ENCODE results near the gene VGF.
A peak's percentile ranks its signal among the peaks of the same experiment; 100 is the strongest.

VGF gene

GRCh38 chr7:101126651-101127459 lies 38.5 kb downstream of the VGF start, which contains the start of gene SERPINE1 (continued):
- TF ChIP-seq ZNF26 (tag by site-specific recombination; IDR thresholded peaks at IDR 0.05) (no peak), GLI4 (tag by site-specific recombination; IDR thresholded peaks at IDR 0.05) (no peak), ZIC2 (tag by site-specific recombination; IDR thresholded peaks at IDR 0.05) (peak; percentile 67), ZNF555 (tag by site-specific recombination; conservative IDR thresholded peaks at IDR 0.05) (no peak), KLF8 (tag by site-specific recombination; IDR thresholded peaks at IDR 0.05) (no peak), ZSCAN23 (tag by site-specific recombination; IDR thresholded peaks at IDR 0.05) (0 out of 2 replicates have a peak, but pooled peaks have one; percentile 32), ZNF366 (tag by site-specific recombination; conservative IDR thresholded peaks at IDR 0.05) (no peak; the same call in 1 of the 2 replicates), ZBTB8A (tag by site-specific recombination; IDR thresholded peaks at IDR 0.05) (peak; percentile 26; the same call in 1 of the 2 replicates), ZNF274 (IDR thresholded peaks at IDR 0.05; ENCODE audit: low read length) (no peak), ZNF274 (tag by site-specific recombination; IDR thresholded peaks at IDR 0.05; ENCODE audit: borderline replicate concordance) (no peak), ZNF654 (tag by site-specific recombination; IDR thresholded peaks at IDR 0.05; ENCODE audit: low read depth) (no peak), ZNF473 (tag by site-specific recombination; IDR thresholded peaks at IDR 0.05) (no peak), ZNF571 (tag by site-specific recombination; IDR thresholded peaks at IDR 0.05) (no peak), GLIS2 (tag by site-specific recombination; IDR thresholded peaks at IDR 0.05) (peak; percentile 78), ZNF140 (tag by site-specific recombination; IDR thresholded peaks at IDR 0.05) (no peak), ZNF777 (tag by site-specific recombination; IDR thresholded peaks at IDR 0.05; ENCODE audit: borderline replicate concordance) (no peak), SCRT2 (tag by site-specific recombination; IDR thresholded peaks at IDR 0.05) (no peak), ZBTB48 (tag by site-specific recombination; IDR thresholded peaks at IDR 0.05) (peak; percentile 63; the same call in 1 of the 2 replicates), ZNF155 (tag by site-specific recombination; IDR thresholded peaks at IDR 0.05) (no peak), ZNF24 (tag by site-specific recombination; IDR thresholded peaks at IDR 0.05) (no peak), TRIM28 (IDR thresholded peaks at IDR 0.05; ENCODE audit: borderline replicate concordance, low read length) (no peak), ZEB2 (tag by site-specific recombination; IDR thresholded peaks at IDR 0.05) (0 out of 2 replicates have a peak, but pooled peaks have one; percentile 53), ZNF248 (tag by site-specific recombination; IDR thresholded peaks at IDR 0.05) (no peak), ZNF768 (tag by site-specific recombination; IDR thresholded peaks at IDR 0.05) (no peak), ZNF423 (tag by site-specific recombination; IDR thresholded peaks at IDR 0.05) (no peak), ZNF138 (tag by site-specific recombination; IDR thresholded peaks at IDR 0.05; ENCODE audit: borderline replicate concordance) (no peak), ZNF426 (tag by site-specific recombination; IDR thresholded peaks at IDR 0.05) (no peak), ZFHX2 (tag by site-specific recombination; conservative IDR thresholded peaks at IDR 0.05) (peak; percentile 94), SP3 (tag by site-specific recombination; IDR thresholded peaks at IDR 0.05) (no peak), ZNF837 (tag by site-specific recombination; IDR thresholded peaks at IDR 0.05) (no peak), ZBTB21 (tag by site-specific recombination; IDR thresholded peaks at IDR 0.05) (peak; percentile 46; the same call in 1 of the 2 replicates), ZNF433 (tag by site-specific recombination; IDR thresholded peaks at IDR 0.05; ENCODE audit: low read depth) (no peak), KLF7 (tag by site-specific recombination; IDR thresholded peaks at IDR 0.05; ENCODE audit: borderline replicate concordance) (no peak), ZNF510 (tag by site-specific recombination; IDR thresholded peaks at IDR 0.05; ENCODE audit: insufficient replicate concordance) (no peak), ZNF214 (tag by site-specific recombination; IDR thresholded peaks at IDR 0.05; ENCODE audit: borderline replicate concordance) (no peak), MEIS1 (CRISPR knock-in tag; IDR thresholded peaks at IDR 0.05; ENCODE audit: borderline replicate concordance) (no peak), ZNF184 (tag by site-specific recombination; IDR thresholded peaks at IDR 0.05) (no peak)
- TF ChIP-seq, protein P1, sequence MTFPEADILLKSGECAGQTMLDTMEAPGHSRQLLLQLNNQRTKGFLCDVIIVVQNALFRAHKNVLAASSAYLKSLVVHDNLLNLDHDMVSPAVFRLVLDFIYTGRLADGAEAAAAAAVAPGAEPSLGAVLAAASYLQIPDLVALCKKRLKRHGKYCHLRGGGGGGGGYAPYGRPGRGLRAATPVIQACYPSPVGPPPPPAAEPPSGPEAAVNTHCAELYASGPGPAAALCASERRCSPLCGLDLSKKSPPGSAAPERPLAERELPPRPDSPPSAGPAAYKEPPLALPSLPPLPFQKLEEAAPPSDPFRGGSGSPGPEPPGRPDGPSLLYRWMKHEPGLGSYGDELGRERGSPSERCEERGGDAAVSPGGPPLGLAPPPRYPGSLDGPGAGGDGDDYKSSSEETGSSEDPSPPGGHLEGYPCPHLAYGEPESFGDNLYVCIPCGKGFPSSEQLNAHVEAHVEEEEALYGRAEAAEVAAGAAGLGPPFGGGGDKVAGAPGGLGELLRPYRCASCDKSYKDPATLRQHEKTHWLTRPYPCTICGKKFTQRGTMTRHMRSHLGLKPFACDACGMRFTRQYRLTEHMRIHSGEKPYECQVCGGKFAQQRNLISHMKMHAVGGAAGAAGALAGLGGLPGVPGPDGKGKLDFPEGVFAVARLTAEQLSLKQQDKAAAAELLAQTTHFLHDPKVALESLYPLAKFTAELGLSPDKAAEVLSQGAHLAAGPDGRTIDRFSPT (tag by site-specific recombination; IDR thresholded peaks at IDR 0.05), result no peak
- TF ChIP-seq, protein P2, sequence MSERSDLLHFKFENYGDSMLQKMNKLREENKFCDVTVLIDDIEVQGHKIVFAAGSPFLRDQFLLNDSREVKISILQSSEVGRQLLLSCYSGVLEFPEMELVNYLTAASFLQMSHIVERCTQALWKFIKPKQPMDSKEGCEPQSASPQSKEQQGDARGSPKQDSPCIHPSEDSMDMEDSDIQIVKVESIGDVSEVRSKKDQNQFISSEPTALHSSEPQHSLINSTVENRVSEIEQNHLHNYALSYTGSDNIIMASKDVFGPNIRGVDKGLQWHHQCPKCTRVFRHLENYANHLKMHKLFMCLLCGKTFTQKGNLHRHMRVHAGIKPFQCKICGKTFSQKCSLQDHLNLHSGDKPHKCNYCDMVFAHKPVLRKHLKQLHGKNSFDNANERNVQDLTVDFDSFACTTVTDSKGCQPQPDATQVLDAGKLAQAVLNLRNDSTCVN (tag by site-specific recombination; optimal IDR thresholded peaks at IDR 0.05), result no peak

All from HEK293 (cell line).